Fibroblast of gingiva (primary cell): ENCODE data around the gene DNAJB13.

ENCODE experiments used
- DNase-seq: peaks from one replicate; pipeline ENCODE4 v3.0.0-alpha.2; 2011; ENCODE audit warnings: low read depth

DNAJB13 gene

GRCh38 chr11:73951797-73952196 lies 971 bp downstream of the DNAJB13 start:
- DNase-seq, result no peak

DNA sequence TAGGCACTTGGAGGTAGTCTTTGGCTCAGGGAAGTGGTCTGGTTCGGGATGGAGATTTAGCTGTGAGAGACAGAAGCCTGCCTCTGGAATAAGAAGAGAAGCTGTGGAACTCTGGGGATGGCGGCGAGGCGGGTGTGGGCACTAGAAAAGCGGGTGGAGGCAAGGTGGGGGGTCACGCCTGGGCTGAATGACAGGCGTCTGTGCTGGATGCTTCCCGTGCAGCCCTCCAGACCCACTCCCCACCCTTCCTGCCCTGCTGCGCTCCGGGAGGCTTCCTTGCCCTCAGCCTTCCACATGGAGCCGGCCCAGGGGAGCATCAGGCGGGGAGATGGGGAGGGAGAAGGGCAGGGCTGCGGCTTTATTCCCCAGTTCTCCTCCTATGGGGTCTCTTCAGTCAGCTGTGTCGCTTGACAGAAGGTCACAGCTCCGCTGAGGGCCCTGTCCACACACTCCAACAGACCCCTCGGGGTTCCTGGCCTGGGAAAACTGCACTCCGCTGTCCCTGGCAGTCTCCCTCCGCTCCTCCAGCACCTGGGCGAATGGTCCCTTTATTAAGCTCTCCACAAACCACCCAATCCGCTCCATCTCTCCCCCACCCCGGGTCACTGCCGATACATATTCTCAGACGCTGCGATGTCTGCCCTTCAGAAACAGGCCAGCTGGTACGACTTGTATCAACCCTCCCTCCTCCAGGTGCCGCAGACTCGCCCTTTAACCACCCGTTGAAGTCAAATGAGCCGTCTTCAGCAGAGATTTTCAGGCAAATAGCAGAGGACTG lies 6.2 kb downstream of the DNAJB13 start:
- DNase-seq, result no peak

GRCh38 chr11:73957654-73958361 lies 7.0 kb downstream of the DNAJB13 start:
- no peak for DNase-seq

DNA sequence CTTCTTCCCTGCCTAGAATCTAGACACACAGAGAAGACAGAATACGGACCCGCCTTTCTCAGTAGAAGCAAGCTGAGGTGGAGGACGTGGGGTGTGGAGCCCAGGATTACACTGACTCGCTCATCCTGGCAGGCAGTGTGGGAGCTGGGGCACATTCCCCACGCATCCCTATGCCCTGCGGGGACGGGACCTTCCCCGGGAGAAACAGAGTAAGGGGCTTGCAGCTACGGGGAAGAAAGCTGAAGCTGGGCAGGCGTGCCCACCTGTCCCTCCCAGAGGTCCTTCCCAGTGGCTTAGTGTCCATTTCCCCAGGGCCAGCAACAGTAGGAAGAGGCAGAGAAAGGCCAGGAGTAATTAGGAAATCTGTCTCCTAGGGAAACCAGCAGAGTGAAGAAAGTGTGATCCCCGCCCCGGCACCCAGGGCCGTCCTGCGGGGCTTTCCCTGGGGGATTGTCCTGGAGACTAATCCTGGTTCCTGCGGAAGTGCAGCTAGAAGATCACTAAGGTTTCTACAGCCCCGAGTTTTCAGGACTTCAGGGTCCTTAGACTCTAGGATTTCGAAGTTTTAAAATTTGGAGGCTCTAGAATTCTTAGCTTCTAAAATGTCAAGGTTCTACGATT lies 7.8 kb downstream of the DNAJB13 start:
- no peak for DNase-seq

DNA sequence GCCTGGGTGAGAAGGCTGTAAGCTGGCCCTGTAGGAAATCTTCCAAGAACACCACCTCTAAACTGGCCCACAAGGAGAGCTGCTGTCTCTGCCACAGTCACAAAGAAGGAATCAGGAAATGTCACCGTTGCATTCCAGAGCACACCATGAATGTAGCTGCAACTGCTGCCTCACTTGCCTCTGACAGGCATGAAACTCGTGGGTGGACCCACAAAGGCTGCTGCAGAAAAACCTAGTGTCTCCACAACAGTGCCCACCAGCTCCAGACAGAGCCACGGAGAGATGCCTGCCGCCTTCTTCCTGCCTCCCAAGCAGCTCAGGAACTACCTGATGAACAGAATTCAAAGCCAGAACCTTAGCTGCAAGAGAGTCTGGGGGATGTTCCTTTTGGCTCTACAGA lies 10.5 kb downstream of the DNAJB13 start:
- DNase-seq, result no peak

DNA sequence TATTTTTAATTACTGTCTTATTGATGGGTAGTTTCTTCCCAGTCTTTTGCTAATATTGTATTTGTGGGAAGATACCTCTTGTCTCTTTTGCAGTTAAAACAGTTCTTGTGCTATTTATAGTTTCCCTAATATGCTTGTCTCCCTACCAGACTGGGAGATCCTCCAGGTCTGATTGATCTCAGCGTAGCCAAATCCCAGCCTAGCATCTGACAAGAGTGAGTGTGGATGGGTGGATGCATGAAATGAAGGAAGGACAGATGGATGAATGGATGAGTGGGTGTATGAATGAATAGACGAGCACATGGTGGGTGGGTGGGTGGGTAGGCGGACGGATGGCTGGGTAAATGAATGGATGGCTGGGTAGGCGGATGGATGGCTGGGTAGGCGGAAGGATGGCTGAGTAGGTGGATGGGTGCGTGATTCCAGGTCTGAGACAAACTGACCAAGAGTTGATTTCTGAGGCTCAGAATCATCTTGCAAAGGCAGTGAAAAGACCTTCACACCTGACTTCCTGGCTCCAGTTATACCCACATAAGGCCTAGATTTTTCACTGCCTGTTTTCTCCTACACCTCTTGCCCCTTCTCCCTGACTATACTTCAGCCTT lies 11.4 kb downstream of the DNAJB13 start:
- DNase-seq, result no peak

- DNase-seq, result no peak
Measured at GRCh38 chr11:73963861-73964260, 13.0 kb downstream of the DNAJB13 start.

DNA sequence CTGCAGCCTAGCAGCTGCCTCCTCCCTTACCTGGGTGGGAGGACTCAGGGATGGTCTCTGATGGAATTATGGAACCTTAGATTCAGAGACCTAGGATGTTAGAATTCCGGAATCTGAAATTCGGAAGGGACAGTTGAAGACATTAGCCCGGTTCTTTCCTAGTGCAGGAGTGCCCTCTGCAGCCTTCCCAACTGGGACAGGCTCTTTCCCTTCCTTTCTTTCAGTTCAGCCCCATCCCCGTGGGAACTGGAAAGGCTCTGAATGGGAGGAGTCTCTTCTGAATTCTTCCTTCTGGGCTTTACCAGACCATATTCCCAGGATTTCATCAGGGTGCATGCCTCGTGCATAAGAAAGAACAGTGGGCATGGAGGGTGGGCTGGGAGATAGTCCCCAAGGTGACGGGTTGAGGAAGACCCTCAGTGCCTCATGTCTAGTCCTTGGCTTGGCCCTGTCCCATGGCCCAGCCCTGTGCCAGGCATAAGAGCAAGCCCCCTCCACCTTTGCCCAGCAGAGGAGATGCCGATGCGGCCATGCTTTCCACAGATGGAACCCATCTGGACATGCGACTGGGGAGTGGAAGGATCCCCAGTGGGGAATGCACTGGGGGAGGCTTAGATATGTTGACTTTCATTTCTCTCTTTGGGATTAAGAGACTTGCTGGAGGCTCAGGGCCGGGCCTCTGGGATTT lies 14.4 kb downstream of the DNAJB13 start:
- no peak for DNase-seq

GRCh38 chr11:73965764-73966121 lies 14.9 kb downstream of the DNAJB13 start:
- DNase-seq, result no peak

DNA sequence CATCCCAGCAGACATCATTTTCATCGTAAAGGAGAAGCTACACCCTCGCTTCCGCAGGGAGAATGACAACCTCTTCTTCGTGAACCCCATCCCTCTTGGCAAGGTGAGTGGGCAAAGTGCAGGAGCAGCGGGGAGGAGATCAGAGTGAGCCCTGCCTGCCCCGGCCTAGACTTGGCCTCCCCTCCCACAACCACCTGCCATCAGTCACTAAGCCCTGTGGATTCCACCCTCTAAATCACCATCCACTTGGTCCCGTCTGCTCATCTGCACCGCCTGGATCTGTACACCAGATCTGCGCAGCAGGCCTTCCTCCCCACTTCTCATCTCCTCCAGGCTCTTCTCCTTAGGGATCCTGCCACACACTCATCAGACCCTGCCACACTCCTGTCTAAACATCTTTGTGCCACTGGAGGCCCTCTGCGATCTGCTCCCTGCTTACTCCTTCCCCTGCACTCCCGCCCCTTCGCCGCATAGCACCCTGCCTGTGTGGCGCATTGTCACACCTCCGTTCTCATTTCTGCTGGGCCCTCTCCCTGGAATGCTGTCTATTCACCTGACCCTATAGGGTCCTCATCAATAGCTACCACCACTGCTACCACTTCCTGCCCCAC lies 17.6 kb downstream of the DNAJB13 start:
- no peak for DNase-seq

DNA sequence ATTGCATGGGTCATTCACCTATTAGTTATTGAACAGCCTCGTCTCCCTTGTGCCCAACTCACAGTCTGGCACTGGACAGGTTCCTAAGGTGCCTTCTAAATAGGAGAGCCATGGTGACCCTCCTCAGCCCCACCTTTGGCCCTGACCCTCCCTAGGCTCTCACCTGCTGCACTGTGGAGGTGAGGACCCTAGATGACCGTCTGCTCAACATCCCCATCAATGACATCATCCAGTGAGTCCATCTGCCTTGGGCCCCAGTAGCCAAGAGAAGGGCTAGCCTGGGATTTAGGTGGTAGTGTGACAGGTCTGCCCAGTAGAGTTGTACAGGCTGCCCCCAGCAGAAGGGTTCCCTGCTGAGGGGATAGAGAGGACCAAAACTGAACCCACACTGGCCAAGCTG lies 18.3 kb downstream of the DNAJB13 start:
- DNase-seq, result no peak

DNA sequence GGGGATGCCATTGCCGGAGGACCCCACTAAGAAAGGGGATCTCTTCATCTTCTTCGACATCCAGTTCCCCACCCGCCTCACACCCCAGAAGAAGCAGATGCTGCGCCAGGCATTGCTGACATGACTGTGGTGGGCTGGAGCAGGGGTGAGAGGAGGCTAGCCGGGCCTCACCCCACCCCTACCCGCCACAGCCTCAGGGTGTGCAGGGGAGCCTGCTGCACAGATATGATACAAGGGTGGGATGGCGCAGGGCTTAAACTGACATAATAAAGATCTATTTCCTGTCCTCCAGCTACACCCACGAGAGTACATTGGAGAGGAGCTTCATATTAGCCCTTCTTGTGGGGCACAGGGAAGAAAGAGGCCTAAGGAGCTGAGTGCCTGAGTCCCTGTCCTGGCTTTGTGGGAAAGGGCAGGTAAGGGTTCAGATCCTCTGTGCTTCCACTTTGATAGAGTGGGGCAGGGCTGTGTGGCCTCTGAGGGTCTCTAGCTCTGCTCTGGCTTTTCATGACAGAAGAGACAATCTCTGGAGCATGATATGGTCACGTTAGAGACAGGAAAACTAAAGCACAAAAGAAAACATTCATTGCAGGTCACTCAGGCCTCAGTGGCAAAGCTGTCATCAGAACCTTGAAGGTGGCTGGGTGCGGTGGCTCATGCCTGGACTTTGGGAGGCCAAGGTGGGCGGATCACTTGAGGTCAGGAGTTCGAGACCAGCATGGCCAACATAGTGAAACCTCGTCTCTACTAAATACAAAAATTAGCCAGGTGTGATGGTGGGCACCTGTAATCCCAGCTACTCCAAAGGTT lies 19.4 kb downstream of the DNAJB13 start:
- DNase-seq, result no peak

DNA sequence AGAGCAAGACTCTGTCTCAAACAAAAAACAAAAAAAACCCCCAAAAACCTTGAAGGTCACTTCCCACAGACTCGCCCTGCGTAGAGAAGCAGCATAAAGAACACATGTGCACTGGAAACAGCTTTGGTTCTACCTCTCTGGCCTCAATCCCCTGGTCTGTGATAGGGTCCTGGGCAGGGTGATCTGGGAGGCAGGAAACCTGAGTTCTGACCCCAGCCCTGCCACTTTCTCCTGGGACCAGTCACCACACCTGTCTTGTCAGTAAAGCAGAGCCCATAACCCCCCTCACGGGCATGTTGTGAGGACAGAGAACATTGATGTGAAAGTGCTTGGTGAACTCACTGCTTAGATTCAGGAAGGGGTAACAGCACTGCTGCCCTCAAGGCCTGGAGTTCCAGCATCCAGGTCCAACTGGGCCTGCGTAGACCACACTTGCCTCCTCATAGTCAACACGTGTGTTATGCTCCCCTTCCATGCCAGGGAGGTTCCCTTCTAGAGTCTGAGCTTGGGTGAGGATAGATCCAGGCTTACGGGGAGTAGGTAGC lies 20.4 kb downstream of the DNAJB13 start:
- no peak for DNase-seq

DNA sequence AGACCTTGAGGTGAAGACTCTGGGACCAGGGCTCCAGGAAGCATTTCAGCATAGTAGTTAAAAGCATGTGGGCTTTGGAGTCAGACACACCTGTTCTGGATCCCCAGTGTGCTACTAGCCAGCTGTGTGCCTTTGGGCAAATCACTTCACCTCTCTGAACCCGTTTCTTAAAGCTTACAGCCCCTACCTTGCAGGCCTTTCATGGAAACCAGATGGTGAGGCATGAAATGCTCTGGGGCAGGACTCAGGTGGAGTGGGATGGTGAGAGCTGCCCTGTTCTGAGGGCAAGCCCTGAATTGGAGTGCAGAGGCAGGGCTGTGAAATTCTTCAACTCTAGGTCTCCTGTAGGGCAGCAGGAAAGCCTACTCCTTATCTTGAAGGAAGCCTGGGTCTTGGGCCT lies 21.4 kb downstream of the DNAJB13 start:
- no peak for DNase-seq

DNA sequence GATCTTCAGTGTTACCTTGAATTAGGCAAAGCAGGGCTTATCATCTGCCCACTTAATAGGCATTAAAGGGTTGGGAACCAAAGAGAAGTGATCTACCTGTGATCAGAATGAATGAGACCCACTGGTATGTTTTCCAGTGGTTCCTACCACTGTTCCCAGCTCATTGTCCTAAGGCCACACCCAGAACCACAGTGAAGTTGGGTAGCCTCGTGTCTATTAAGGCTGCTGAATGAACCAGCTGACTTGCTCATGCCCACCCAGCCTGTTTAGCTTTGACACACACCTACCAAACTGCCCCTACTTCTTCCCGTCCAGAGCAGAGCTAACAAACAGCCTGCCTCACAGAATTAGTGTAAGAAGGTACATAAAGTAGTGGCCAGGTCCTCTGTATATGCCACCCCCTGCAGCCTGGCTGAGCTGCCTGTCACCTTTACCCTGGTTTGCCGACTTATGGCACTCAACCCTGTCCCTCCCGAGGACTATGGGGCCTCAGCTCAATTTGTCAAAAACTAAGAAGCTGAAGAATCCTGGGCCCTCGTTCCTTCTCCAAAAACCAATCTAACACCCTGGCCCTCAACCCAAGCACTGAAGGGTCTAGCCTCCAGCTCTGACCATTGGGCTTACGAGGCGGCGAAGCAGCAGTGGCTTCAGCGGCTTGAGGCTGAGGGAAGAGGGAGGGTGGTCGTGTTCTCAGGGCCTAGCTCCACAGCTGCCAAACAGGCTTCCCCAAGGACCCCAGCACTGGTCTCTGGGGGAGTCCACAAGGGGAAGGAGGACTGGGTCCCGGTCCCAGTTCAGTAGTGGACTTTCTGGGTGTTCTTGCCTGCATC lies 22.0 kb downstream of the DNAJB13 start:
- DNase-seq, result no peak

GRCh38 chr11:73974604-73975478 lies 24.0 kb downstream of the DNAJB13 start:
- no peak for DNase-seq

DNA sequence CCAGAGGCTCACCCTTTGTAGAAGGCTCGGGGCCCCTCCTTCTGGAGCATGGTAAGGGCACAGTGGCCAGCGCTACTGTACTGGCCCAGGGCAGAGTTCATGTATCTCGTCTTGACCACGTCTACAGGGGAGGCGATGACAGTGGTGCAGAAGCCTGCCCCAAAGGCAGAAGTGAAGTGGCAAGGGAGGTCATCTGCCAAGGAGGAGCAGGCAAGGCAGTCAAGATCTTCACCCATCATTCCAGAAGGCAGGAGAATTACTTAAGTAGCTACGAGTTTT lies 24.6 kb downstream of the DNAJB13 start:
- DNase-seq, result no peak

- DNase-seq, result no peak
Measured at GRCh38 chr11:73976451-73977151, 25.8 kb downstream of the DNAJB13 start.
